ENCODE results near the gene ACTL6B.

DNA sequence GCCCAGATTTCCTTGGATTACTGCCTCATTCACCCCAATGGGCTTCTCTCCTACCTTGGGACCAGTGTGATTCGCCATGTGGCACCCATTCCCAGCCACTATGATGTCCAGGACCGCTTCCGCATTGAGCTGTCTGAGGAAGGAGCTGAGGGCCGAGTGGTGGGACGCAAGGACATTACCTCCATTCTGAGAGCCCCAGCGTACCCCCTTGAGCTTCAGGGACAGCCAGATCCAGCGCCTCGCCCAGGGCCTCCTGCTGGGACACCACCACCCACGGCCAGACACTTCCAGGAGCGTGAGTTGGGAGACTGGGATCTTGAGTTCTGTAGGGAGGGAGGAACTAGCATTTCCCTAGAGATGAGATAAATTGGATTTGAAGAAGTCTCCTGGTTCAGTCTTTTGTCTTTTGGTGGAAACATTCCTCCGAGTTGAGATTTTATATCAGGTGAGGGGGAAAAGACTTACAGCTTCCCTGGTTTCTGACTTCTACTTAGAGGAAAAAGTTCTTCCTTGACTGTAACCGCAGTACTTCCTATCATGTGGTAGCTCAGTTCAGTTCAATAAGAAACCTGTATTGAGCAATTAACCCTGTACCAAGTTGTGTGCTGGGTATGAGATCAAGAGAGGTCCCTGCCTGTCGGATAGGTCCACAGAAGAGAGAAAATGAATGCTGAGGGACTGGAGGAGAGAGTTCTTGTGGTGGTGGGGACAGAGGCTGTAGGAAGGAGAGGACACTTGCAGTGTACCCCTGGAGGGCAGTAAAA is 42.7 kb downstream of the ACTL6B start:
- no peak for TF ChIP-seq FOXM1 (IDR thresholded peaks at IDR 0.05; ENCODE audit: borderline replicate concordance)
- no peak for TF ChIP-seq FOXK2 (IDR thresholded peaks at IDR 0.05)
- no peak for TF ChIP-seq SUZ12 (IDR thresholded peaks at IDR 0.05)
- no peak for TF ChIP-seq ELF4 (IDR thresholded peaks at IDR 0.05)
- no peak for TF ChIP-seq BHLHE40 (IDR thresholded peaks at IDR 0.05; ENCODE audit: borderline replicate concordance)
- TF ChIP-seq LEF1 (IDR thresholded peaks at IDR 0.05; ENCODE audit: borderline replicate concordance): no peak
- no peak for TF ChIP-seq ARNT (IDR thresholded peaks at IDR 0.05)
- TF ChIP-seq, protein P1, sequence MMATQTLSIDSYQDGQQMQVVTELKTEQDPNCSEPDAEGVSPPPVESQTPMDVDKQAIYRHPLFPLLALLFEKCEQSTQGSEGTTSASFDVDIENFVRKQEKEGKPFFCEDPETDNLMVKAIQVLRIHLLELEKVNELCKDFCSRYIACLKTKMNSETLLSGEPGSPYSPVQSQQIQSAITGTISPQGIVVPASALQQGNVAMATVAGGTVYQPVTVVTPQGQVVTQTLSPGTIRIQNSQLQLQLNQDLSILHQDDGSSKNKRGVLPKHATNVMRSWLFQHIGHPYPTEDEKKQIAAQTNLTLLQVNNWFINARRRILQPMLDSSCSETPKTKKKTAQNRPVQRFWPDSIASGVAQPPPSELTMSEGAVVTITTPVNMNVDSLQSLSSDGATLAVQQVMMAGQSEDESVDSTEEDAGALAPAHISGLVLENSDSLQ (IDR thresholded peaks at IDR 0.05): no peak
- no peak for TF ChIP-seq L3MBTL2 (conservative IDR thresholded peaks at IDR 0.05)

All from HEK293T (cell line).